Measurements from ENCODE around the gene NOCT.
A peak's percentile ranks its signal among the peaks of the same experiment; 100 is the strongest.
"Not testable (repeated sequence)": the region's sequence is repeated elsewhere in the genome, so short reads cannot be mapped to it uniquely, and the experiment has no call there.

NOCT gene

GRCh38 chr4:139015269-139015947 is at the start of gene NOCT:
Gene NOCT (plus strand): TSS chr4:139015781. CDS start chr4:139015982, 201 bp downstream.
- DNase-seq, result peak; percentile 91

GRCh38 chr4:138967313-138967712 is 48.3 kb upstream of the NOCT start:
- DNase-seq, result no peak

DNA sequence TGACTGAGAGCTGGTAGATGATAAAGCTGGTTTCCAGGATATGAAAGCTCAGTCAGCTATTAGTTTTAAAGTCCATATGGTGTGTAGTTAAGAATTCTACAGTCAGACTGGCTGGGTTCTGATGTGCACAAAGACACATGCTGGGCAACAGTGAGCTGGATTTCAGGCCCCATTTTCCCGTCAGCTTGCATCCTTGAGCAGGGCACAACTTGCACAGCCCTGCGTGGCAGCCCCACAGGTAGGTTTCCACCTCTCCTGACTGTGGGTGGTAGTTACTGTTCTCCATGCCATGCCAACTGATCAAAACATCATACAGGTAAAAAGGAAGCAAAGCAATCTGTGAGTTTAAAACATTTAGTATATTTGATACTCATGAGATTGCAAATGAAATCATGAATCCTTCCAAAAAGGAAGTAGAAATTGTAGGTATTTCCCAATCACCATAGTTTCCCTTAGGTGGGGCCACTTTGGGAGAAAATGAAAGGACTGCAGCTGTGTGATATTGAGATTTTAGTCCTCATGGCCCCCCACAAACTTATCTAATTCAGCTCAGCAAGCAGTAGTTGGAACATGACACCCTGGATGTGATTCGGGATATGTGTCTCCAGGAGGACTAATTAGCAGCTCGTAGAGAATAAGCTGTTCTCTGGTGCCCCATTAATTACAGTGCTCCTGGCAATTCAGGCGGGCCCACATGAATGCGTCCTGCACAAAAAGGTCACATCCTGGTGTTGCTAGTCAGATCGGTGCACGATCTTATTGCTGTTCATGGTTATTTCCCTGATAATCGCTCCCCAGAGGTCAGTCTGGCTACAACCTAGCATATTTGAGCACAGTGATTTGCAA is 42.4 kb upstream of the NOCT start:
- DNase-seq, result no peak

- DNase-seq, result no peak
These were observed 40.4 kb upstream of the NOCT start for GRCh38 chr4:138975225-138975624.

- DNase-seq, result no peak
These were observed 39.1 kb upstream of the NOCT start for GRCh38 chr4:138976526-138976925.

- DNase-seq, result no peak
These were observed 38.1 kb upstream of the NOCT start for GRCh38 chr4:138977524-138977923.

- DNase-seq, result no peak
These were observed 37.5 kb upstream of the NOCT start for GRCh38 chr4:138978028-138978585.

DNA sequence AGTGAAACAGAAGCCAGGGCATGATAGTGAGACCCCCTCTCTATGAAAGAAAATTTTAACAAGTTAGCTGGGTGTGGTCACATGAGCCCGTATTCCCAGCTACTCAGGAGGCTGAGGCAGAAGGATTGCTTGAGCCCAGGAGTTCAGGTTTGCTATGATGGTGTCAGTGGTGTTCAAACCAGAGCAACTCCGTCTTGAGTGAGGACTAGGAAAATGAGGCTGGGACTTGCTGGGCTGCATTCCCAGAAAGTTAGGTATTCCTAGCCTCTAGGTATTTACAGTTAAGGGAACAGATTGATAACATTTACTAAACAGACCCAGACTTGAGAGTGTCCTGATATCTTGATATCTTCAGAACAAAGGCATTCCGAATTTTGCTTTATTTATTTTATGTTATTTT is 37.0 kb upstream of the NOCT start:
- no peak for DNase-seq

GRCh38 chr4:138979742-138980141 is 35.8 kb upstream of the NOCT start:
- DNase-seq, result no peak

- no peak for DNase-seq
These were observed 33.6 kb upstream of the NOCT start for GRCh38 chr4:138981930-138982390.

DNA sequence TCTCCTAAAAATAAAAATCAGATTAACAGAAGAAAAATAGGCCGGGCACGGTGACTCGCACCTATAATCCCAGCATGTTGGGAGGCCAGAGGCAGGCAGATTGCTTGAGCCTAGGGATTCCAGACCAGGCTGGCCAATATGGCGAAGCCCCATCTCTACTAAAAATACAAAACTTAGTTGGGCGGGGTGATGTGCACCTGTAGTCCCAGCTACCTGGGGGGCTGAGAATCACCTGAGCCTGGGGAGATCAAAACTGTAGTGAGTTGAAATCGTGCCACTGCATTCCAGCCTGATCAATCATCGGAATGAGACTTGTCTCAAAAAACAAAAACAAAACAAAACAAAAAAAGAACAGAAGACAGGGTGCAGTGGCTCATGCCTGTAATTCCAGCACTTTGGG is 32.8 kb upstream of the NOCT start:
- no peak for DNase-seq

- no peak for DNase-seq
These were observed 31.9 kb upstream of the NOCT start for GRCh38 chr4:138983690-138984089.

- DNase-seq, result no peak
These were observed 30.9 kb upstream of the NOCT start for GRCh38 chr4:138984647-138985046.

DNA sequence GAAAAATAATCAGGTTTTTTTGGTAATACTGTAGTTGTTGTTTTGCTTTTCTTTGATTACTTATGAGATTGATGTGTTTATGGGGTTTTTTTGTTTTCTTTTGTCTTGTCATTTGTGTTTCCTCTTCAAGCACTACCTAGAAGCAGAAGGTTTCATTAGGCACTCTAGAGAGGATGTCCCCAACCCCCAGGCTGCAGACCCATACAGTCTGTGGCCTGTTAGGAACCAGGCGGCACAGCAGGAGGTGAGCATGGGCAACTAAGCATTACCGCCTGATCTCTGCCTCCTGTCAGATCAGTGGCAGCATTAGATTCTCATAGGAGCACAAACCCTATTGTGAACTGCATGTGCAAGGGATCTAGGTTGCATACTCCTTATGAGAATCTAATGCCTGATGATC is 22.9 kb upstream of the NOCT start:
- no peak for DNase-seq

- no peak for DNase-seq
These were observed 19.5 kb upstream of the NOCT start for GRCh38 chr4:138996090-138996489.

DNA sequence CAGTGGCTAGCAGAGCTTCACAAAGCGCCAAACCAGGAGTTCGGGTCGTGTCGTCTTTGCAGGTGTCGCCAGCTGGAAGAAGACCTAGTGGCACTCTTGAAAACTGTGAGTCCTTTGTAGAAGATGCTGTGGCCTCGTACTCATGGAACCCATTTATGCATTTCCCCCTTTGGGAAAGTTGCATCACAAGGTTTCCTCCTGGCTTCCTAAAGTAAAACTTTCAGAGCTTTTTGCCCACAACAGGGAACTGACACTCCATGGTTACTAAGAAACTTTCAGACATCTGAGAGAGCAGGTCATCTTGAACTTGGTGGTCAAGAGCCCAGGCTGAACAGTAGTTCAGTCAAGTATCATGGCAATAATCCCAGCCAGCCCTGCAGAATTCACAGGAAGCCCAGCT is 15.9 kb upstream of the NOCT start:
- no peak for DNase-seq

- DNase-seq, result not testable (repeated sequence)
These were observed 15.4 kb upstream of the NOCT start for GRCh38 chr4:139000134-139000533.

DNA sequence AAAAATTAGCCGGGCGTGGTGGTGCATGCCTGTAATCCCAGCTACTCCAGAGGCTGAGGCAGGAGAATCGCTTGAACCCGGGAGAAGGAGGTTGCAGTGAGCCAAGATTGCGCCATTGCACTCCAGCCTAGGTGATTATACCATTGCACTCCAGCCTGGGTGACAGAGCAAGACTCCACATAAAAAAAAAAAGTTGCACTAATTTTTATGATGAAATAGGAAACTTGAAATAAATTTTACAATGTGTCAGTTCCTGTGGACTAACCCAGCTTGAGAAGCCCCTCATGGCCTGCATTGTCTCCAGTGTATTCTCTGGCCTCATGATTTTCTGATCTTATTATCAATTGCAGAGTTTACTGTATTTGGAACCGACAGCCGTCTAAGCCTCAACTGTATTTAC is 14.2 kb upstream of the NOCT start:
- not testable (repeated sequence) for DNase-seq

DNA sequence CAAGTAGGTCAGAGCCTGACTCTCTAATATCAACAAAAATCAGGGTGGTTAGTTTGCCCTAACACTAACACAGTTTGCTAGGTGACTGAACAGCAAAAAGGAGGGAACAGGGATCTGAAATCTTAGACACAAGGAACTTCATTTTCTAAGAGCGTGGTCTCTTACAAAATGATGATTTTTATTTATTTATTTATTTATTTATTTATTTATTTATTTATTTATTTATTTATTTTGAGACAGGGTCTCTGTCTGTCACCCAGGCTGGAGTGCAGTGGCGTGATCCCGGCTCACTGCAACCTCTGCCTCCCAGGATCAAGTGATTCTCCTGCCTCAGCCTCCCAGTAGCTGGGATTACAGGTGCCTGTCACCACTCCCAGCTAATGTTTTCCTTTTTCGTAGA is 11.9 kb upstream of the NOCT start:
- DNase-seq, result not testable (repeated sequence)

DNA sequence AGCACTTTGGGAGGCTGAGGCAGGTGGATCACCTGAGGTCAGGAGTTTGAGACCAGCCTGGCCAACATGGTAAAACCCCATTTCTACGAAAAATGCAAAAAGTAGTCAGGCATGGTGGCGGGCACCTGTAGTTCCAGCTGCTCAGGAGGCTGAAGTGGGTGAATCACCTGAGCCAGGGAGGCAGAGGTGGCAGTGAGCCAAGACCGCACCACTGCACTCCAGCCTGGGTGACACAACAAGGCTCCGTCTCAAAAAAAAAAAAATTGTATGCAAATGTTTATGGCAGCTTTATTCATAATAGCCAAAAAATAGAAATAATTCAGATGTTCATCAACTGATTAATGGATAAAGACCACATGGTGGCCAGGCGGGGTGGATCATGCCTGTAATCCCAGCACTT is 9.8 kb upstream of the NOCT start:
- DNase-seq, result no peak

GRCh38 chr4:139007640-139008039 is 7.9 kb upstream of the NOCT start:
- DNase-seq, result no peak

- not testable (repeated sequence) for DNase-seq
These were observed 7.3 kb upstream of the NOCT start for GRCh38 chr4:139008278-139008677.

GRCh38 chr4:139009702-139010101 is 5.9 kb upstream of the NOCT start:
- no peak for DNase-seq

All from activated T-cell treated with anti-CD3 and anti-CD28 coated beads, Interleukin-2, amount 50 U/mL, for 1 hour (primary cell).